NCI-H128 (cell line): ENCODE data around the gene MCC.

Experiments
- DNase-seq: peaks from one replicate; lab custom pipeline; 2025; ENCODE audit not compliant: unreplicated experiment; lab: John Stamatoyannopoulos, UW

MCC gene

GRCh38 chr5:113205323-113205722 lies 282.9 kb downstream of the MCC start:
- no peak for DNase-seq

- no peak for DNase-seq
These were observed 283.6 kb downstream of the MCC start for GRCh38 chr5:113204525-113205161.

GRCh38 chr5:113203916-113204315 lies 284.3 kb downstream of the MCC start:
- no peak for DNase-seq

GRCh38 chr5:113202746-113203716 lies 285.2 kb downstream of the MCC start:
- no peak for DNase-seq

- DNase-seq = no peak
These were observed 286.0 kb downstream of the MCC start for GRCh38 chr5:113202287-113202686.

- no peak for DNase-seq
These were observed 286.5 kb downstream of the MCC start for GRCh38 chr5:113201715-113202114.

GRCh38 chr5:113199122-113199905 lies 288.9 kb downstream of the MCC start:
- no peak for DNase-seq

GRCh38 chr5:113197456-113198200 lies 290.6 kb downstream of the MCC start:
- DNase-seq = no peak

- DNase-seq = no peak
These were observed 292.5 kb downstream of the MCC start for GRCh38 chr5:113195771-113196170.

GRCh38 chr5:113195251-113195650 lies 293.0 kb downstream of the MCC start:
- DNase-seq = no peak

GRCh38 chr5:113194591-113194990 lies 293.7 kb downstream of the MCC start:
- no peak for DNase-seq

GRCh38 chr5:113194125-113194524 lies 294.1 kb downstream of the MCC start:
- DNase-seq = no peak

GRCh38 chr5:113193311-113193978 lies 294.8 kb downstream of the MCC start:
- no peak for DNase-seq

- DNase-seq = no peak
These were observed 295.7 kb downstream of the MCC start for GRCh38 chr5:113192541-113192940.

GRCh38 chr5:113190347-113190746 lies 297.9 kb downstream of the MCC start:
- no peak for DNase-seq

GRCh38 chr5:113189291-113189690 lies 299.0 kb downstream of the MCC start:
- no peak for DNase-seq

GRCh38 chr5:113188436-113188835 lies 299.8 kb downstream of the MCC start:
- no peak for DNase-seq

- no peak for DNase-seq
These were observed 300.3 kb downstream of the MCC start for GRCh38 chr5:113187906-113188305.

- DNase-seq = no peak
These were observed 302.2 kb downstream of the MCC start for GRCh38 chr5:113186061-113186460.

GRCh38 chr5:113183694-113184093 lies 304.6 kb downstream of the MCC start:
- no peak for DNase-seq
